HG03196 (cell line): ENCODE data around the gene ADCK1.
"Not testable (repeated sequence)": the region's sequence is repeated elsewhere in the genome, so short reads cannot be mapped to it uniquely, and the experiment has no call there.

ENCODE experiments used
- ATAC-seq: cut with Tn5 transposase; IDR thresholded peaks from one replicate; pipeline ENCODE4 v1.9.1; 2021; ENCODE audit not compliant: unreplicated experiment

Gene ADCK1

GRCh38 chr14:77926942-77927341 lies 127.0 kb downstream of the ADCK1 start:
- ATAC-seq: no peak

GRCh38 chr14:77931441-77931840 lies 131.5 kb downstream of the ADCK1 start:
- ATAC-seq: no peak

GRCh38 chr14:77936138-77936639 lies 136.3 kb downstream of the ADCK1 start:
- no peak for ATAC-seq

GRCh38 chr14:77947372-77947771 lies 147.5 kb downstream of the ADCK1 start:
- ATAC-seq: no peak

GRCh38 chr14:77950371-77951063 lies 150.6 kb downstream of the ADCK1 start:
- no peak for ATAC-seq

GRCh38 chr14:77955816-77956484 lies 156.0 kb downstream of the ADCK1 start:
- ATAC-seq: no peak

GRCh38 chr14:77959686-77960085 lies 159.8 kb downstream of the ADCK1 start:
- not testable (repeated sequence) for ATAC-seq

GRCh38 chr14:77961847-77962580 lies 162.1 kb downstream of the ADCK1 start:
- ATAC-seq: no peak

- ATAC-seq: no peak
Observed at GRCh38 chr14:77962731-77963520, 163.0 kb downstream of the ADCK1 start.

GRCh38 chr14:77964586-77964985 lies 164.7 kb downstream of the ADCK1 start:
- no peak for ATAC-seq

- ATAC-seq: no peak
Observed at GRCh38 chr14:77965050-77965449, 165.1 kb downstream of the ADCK1 start.

- ATAC-seq: peak; percentile 88
Observed at GRCh38 chr14:77965919-77966435, 166.1 kb downstream of the ADCK1 start.

- ATAC-seq: no peak
Observed at GRCh38 chr14:77967110-77967509, 167.2 kb downstream of the ADCK1 start.

- no peak for ATAC-seq
Observed at GRCh38 chr14:77970646-77971045, 170.7 kb downstream of the ADCK1 start.

GRCh38 chr14:77973246-77973645 lies 173.3 kb downstream of the ADCK1 start:
- no peak for ATAC-seq

GRCh38 chr14:77976591-77976990 lies 176.7 kb downstream of the ADCK1 start:
- ATAC-seq: no peak

- no peak for ATAC-seq
Observed at GRCh38 chr14:77979171-77979570, 179.3 kb downstream of the ADCK1 start.

GRCh38 chr14:77979666-77980351 lies 179.9 kb downstream of the ADCK1 start:
- no peak for ATAC-seq

GRCh38 chr14:77980475-77981321 lies 180.8 kb downstream of the ADCK1 start:
- ATAC-seq: no peak
